ENCODE measurements around the gene ORC2. TPM values are rescaled to one million over a fixed set of nuclear protein-coding genes. Genes with fewer than 3 reads are reported as not detected.

Gene ORC2
- total RNA-seq, 1 donor from 2014 or later: 27.4 TPM

- TF ChIP-seq CTCF (IDR thresholded peaks at IDR 0.05): no peak
- ATAC-seq (no peak), DNase-seq (no peak)
- peak overlapping the region; percentile 4 for H3K27ac ChIP-seq
- H3K4me1 ChIP-seq: peaks cover 29% of the 10 kb centered on the region
- H3K4me3 ChIP-seq: no peak overlapping the region
- peaks cover 12% of the 10 kb centered on the region for H3K36me3 ChIP-seq
- no peaks in the 10 kb centered on the region for H3K27me3 ChIP-seq
- intact Hi-C loops (cut with DNase I): no loop called here
- no peaks in the 10 kb centered on the region for H3K9me3 ChIP-seq
Observed at GRCh38 chr2:200961674-200962073, 1.8 kb downstream of the ORC2 start.

GRCh38 chr2:200950378-200950777 lies 13.1 kb downstream of the ORC2 start:
- no peak for TF ChIP-seq CTCF (IDR thresholded peaks at IDR 0.05)
- no peak for ATAC-seq
- Histone ChIP-seq H3K27ac (no peak overlapping the region), H3K4me1 (no peaks in the 10 kb centered on the region), H3K4me3 (no peak overlapping the region), H3K36me3 (peaks cover 71% of the 10 kb centered on the region), H3K9me3 (no peaks in the 10 kb centered on the region), H3K27me3 (no peaks in the 10 kb centered on the region)
- intact Hi-C loops (cut with DNase I): loop anchor here (10.0 kb wide), 1 partner anchor 114 kb away; no protein-coding TSS in a partner anchor
- DNase-seq: no peak

- peaks cover 73% of the 10 kb centered on the region for H3K36me3 ChIP-seq
Observed at GRCh38 chr2:200945395-200945729, 18.1 kb downstream of the ORC2 start.

GRCh38 chr2:200944467-200945394 lies 18.7 kb downstream of the ORC2 start:
- H3K36me3 ChIP-seq: peaks cover 79% of the 10 kb centered on the region
- no peak overlapping the region for H3K27ac ChIP-seq
- no peaks in the 10 kb centered on the region for H3K4me1 ChIP-seq
- H3K4me3 ChIP-seq: no peak overlapping the region
- intact Hi-C loops (cut with DNase I): no loop called here
- H3K9me3 ChIP-seq: no peaks in the 10 kb centered on the region
- no peak for TF ChIP-seq CTCF (IDR thresholded peaks at IDR 0.05)
- ATAC-seq (no peak), DNase-seq (no peak)
- H3K27me3 ChIP-seq: no peaks in the 10 kb centered on the region

More at GRCh38 chr2:200945395-200945729, 18.1 kb downstream of the ORC2 start:
- DNase-seq: no peak
- no peak for TF ChIP-seq CTCF (IDR thresholded peaks at IDR 0.05)
- intact Hi-C loops (cut with DNase I): no loop called here
- ATAC-seq: no peak
- no peaks in the 10 kb centered on the region for H3K4me1 ChIP-seq
- no peaks in the 10 kb centered on the region for H3K9me3 ChIP-seq
- no peak overlapping the region for H3K27ac ChIP-seq
- no peaks in the 10 kb centered on the region for H3K27me3 ChIP-seq
- no peak overlapping the region for H3K4me3 ChIP-seq

GRCh38 chr2:200943527-200944105 lies 19.8 kb downstream of the ORC2 start:
- intact Hi-C loops (cut with DNase I): no loop called here
- H3K36me3 ChIP-seq: peaks cover 79% of the 10 kb centered on the region
- no peak overlapping the region for H3K4me3 ChIP-seq
- H3K4me1 ChIP-seq: no peaks in the 10 kb centered on the region
- H3K9me3 ChIP-seq: no peaks in the 10 kb centered on the region
- DNase-seq: no peak
- H3K27ac ChIP-seq: no peak overlapping the region
- no peak for TF ChIP-seq CTCF (IDR thresholded peaks at IDR 0.05)
- H3K27me3 ChIP-seq: no peaks in the 10 kb centered on the region
- no peak for ATAC-seq
